NT2/D1 (cell line): ENCODE measurements around the gene MEGF10.

Experiments used
- SUZ12 ChIP-seq: IDR thresholded peaks from 2 replicates; pipeline ENCODE4 v1.6.1; 2011; ENCODE audit not compliant: insufficient read length, insufficient read depth; ENCODE audit errors: extremely low read depth
- YY1 ChIP-seq: IDR thresholded peaks from 2 replicates; pipeline ENCODE4 v1.6.1; 2011; ENCODE audit not compliant: insufficient read length, insufficient read depth

DNA sequence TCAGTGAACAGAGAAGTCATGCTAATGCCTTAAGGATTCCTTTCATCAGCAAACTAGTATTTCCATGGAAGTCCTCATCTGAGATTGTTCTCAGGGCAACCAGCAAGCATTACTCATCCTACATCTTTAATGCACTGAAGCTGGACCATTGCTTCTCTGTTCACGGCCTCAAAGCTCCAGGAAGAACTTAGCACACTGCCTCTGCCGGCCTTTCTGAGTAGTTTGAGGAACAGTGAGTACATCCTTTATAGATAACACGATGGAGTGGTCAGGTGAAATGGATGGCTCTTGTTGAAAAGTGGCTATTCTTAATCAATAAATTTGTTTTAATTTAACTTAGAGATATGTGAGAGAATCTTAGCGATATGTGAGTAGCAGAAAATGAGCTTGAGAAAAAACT lies 35.8 kb downstream of the MEGF10 start:
- TF ChIP-seq YY1: no peak
- no peak for TF ChIP-seq SUZ12
